Renal cortex interstitium (tissue), 11 donors: Measurements from ENCODE around the gene B3GLCT. TPM values are rescaled to one million over a fixed set of nuclear protein-coding genes. Genes with fewer than 3 reads are reported as not detected.
"Not testable (repeated sequence)": the region's sequence is repeated elsewhere in the genome, so short reads cannot be mapped to it uniquely, and the experiment has no call there.

Source experiments
- DNase-seq, 11 donors: peaks; one replicate each; pipeline ENCODE4 v3.0.0-alpha.2; 2013; ENCODE audit warnings: low read depth in 9 of 11, low spot score in 4 of 11; ENCODE audit errors: extremely low read depth in 1 of 11
- polyA plus RNA-seq, 3 donors: library from polyadenylated mRNA; unstranded; fragments of 120-200 nt; gene quantifications; one replicate each; pipeline ENCODE4 v1.2.1, GENCODE V29; 2013; ENCODE audit not compliant: insufficient read length in 3 of 3

Gene B3GLCT
- polyA plus RNA-seq, 3 donors = 18.8 to 24.4 (median 23.1) TPM

DNA sequence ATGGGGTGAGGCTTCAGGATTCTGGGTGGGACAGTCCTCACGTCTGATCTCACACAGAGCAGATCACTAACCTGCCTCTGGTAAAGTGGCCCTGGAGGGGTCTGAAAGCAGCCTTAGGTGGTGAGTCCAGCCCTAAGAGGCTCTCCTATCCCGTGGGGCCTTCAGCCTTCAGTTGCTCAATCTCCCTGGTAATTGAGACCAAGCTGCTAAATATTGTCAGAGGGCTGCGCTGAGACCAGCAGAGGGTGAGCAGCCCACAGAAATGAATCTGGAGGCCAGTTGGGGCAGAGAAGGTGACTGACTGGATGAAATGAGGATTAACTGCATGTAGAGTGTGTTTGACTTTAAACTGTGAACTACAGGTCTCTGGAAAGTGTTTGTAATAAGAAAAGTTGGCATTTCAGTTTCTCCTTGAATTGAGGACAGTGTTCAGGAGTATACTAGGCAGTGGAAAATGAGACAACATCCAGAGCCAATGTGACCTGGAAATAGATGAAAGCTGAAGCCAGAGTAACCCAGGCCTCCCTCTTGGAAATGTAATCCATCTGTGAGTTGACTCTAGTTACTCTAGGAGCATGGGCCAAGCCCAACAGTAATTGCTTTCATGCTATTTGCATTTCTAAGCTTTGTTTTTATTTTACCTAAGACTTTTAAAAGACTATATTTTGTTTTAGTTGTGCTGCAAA, 23.8 kb upstream of the B3GLCT start:
- DNase-seq = no peak

DNA sequence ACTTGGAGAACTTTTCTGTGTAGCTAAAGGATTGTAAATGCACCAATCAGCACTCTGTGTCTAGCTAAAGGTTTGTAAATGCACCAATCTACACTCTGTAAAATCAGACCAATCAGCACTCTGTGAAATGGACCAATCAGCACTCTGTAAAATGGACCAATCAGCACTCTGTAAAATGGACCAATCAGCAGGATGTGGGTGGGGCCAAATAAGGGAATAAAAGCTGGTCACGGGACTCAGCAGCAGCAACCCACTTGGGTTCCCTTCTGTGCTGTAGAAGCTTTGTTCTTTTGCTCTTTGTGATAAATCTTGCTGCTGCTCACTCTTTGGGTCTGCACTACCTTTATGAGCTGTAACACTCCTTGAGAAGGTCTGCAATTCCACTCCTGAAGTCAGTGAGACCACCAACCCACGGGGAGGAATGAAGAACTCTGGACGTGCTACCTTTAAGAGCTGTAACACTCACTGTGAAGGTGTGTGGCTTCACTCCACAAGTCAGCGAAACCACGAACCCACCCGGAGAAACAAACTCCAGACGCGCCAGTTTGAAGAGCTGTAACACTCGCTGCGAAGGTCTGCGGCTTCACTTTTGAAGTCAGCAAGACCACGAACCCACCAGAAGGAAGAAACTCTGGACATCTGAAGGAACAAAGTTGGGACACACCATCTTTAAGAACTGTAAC, 21.8 kb upstream of the B3GLCT start:
- not testable (repeated sequence) for DNase-seq

DNA sequence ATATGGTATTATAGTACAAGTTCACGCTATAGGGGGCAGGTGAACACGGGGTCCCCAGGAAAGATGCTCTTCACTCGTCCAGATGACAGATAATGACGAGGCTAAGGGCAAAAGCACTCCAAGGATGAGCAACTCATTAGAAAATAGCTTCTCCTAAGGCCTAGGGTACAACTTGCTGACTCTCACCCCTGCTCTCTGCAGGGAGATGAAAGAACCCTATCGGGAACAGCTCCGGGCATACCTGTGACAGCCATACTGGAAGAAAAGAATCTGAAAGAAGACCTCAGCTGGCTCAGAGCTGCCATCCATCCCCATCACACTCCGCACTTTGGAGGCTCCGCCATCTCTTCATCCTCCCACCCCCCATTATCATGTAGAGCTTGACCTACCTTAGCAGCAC, 20.5 kb upstream of the B3GLCT start:
- no peak for DNase-seq

DNA sequence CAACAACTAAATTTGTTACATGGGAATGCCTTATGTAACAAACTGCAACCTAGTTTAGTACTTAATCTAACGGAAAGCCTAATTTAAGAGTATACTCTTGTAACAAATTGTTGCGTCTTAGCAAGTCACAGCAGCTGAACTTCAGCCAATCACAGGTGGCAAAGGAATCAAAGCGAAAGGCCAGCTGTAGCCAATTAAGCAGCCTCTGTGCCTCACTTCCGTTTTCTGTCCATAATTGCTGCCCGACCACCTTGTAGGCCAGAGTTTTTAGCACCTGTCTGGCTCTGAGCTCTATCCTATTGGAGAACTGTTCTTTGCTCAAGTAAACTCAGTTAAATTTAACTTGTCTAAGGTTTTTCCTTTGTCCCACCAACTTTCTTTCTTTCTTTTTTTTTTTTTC, 20.0 kb upstream of the B3GLCT start:
- no peak for DNase-seq

DNA sequence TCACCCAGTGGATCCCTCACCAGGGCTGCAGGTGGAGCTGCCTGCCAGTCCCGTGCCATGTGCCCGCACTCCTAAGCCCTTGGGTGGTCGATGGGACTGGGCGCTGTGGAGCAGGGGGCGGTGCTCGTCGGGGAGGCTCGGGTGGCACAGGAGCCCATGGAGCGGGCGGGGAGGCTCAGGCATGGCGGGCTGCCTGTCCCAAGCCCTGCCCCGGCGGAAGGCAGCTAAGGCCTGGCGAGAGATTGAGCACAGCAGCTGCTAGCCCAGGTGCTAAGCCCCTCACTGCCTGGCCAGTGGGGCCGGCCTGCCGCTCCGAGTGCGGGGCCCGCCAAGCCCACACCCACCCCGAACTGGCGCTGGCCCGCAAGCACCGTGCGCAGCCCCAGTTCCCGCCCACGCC, 16.8 kb upstream of the B3GLCT start:
- no peak for DNase-seq

DNA sequence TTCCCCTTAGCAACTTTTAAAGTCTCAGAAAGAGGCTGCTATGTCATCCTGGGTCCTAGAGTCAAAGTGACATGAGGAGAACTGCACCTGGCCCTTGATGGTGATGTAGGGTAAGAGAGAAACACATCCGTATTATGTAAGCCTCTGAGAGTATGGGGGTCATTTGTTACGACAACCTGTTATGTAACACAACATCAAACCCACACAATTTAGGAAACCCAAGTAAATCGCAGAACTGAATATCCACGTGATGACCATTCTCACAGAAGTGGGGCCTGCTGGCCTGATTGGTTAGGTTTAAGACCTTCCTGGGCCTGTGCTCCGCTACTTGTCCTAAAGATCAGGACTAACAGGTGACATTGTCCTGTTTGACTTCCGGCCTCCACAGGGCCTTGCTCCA, 15.3 kb upstream of the B3GLCT start:
- no peak for DNase-seq

DNA sequence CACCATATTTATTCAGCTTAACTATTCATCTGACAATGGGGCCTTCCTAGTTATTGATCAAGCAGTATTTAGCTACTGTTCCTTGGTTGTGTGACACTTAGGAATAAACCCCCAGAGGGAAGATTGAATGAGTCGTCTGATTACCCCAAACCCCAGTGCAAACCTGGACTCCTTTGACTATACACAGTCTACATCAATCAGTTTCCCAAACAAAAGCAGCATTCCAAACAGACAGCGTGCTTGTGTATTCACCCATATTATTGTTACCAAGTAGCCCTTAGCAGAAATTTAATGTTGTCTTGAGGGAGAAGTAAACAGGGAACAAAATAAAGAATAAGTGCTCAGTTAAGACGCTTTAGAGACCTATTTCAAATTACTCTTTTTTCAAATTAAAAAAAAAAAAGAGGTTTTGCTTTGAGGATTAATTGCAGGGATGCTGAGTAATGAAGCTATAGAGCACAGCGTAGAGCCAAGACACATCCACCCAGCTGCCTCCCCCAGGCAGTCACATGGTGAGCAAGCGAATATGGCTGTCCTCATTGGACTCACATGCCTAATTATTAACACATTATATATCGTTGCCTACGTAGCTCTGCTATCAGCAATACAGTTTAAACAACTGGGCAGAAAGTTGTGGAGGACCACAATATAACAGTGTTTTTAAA, 14.7 kb upstream of the B3GLCT start:
- DNase-seq = no peak

DNA sequence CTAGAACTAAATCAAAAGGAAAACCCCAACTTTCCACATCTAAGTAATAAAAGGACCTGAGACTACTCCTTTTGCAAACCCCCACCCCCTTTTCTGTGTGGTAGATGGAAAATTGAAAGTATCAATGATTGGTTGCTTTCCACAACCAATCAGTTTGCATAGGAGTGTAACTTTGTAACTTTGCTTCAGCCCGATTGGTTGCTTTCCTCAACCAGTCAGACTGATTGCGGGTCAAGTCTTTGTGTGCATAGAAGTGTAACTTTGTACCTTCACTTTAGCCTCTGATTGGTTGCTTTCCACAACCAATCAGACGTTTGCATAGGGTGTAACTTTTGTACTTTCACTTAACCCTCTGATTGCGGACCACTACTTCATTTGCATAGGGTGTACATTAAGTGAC, 8.0 kb upstream of the B3GLCT start:
- DNase-seq = no peak

DNA sequence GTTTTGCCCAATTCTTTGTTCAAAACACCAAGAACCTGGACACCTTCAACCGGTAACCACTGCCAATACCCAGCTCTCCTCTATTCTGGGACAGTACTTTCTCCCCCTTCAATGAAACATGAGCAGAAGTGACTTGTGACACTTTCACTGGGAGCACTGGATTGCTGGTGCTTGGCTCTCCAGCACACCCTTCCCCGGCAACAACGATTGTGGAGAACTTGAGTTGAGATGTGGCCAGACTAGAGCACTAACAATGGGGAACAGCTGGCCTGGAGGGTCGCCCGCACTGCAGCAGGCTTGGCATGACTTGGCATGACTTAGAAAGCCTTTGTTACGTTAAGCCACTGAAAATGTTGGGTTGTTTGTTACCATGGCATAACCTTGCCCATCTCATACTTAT, 7.5 kb upstream of the B3GLCT start:
- no peak for DNase-seq

DNA sequence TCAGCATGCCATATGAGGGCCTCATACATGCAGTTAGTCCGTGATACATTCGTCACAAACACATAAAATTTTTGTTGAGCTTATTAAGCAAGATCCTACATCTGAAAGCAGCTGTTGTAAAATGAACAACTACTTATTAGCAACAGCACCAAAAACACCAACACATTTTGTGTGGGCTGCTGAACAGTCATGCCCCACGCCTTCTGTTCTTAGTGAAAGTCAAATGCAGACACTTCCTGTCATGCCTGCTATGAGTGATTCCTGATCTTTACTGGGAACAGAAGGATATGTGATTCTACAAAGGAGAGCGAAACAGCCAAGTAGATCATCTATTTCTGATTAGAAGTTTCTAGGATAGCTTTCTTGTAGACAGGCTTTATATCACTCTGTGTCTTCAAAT, 4.2 kb upstream of the B3GLCT start:
- no peak for DNase-seq

DNA sequence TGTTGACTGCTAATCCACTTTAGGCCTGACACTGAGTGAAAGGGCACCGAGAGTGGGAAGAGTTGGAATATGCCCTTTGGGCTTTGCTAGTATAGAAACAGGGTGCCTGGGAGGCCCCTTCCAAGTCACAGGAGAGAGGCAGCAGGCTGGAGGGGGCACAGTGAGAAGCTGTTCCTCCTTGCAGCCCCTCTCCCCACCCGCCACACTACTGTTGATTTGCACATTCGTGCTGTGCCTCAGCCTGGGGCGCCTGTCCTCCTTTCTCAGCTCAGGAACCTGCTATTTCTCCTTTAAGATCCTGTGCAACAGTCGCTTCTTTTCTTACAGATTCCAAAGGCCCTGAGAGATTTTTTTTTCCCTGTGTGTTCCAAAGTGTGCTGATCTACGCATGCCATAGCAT, 2.8 kb upstream of the B3GLCT start:
- DNase-seq = no peak

DNA sequence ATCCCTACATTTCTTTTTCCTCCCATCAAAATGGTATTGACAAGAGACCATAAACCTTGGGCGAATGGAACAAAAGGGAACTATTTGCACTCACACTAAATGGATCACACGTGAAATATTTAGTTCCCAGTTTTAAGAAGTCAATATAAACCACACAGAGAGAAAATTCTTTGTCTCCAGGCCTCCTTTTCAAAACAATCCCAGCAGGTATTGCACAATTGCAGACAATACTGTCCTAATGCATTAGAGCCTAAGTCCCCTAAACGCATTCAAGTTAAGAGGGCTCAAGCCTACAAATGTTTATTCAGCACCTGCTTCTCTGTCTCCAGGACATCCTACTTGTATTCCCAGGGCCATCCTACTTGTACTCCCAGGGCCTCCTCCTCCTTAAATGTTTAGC, 1.3 kb upstream of the B3GLCT start:
- DNase-seq = no peak

DNA sequence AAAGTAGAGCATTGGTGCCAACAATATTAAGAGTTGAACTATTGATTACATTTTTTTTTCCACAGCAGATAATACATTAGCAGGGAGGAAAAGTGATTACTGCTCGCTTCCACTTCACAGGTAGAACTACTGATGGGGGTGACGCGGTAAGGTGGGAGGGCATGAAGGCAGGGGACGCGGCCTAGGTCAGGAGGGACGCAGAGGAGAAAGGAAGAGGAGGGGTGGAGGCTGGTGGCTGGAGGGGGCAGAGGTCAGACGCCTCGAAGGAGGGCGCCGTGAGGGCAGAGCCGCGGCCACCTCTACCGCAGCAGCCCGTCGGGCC, 287 bp upstream of the B3GLCT start:
- DNase-seq = no peak

DNA sequence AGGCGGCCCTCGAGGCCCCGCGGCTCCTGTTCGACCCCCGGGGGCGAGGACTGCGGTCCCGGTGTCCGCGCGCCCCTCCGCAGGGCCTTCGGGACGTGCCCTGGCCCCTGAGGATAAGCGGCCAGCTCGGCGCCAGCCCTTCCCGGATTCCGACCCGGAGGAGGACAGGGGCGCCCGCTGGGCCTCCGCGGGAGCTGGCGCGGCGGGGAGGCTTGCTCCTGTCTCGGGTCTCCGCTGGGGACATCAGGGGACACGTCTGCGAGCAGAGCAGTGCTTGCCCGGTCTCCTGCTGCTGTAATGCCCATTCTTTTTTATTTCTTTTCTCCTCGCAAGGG, 829 bp downstream of the B3GLCT start:
- DNase-seq = peak in 3 of 11 donors; percentile 44 to 54 (median 54)

DNA sequence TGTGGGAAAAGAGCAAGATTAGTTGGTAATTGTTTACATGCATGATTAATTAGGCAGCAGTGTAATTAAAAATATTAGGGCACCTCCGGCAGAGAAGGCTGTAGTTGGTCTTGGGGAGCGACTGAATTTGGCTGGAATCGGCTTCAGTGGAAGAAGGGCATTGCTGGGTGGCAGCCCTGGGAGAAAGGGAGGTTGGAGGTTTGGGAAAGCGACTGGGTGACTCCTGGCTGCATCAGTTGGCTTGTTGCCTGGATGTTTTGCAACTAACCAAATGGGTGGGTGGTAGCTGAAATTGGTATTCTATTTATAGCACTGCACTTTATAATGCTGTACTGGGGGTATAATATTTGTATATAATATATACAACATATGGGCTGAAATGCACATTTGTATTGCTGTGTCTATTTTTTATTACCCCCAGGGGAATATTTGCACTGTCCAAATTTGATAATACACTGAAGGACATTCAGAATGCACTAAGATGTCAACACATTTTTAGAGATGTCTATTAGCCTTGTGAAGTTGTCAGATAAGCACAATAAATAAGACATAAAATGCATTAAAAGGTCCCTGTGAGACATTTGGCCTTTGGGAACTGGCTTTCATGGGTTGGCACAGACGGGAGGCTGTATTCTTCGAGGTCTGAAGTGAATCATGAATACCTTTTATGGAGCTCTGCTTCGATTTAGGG, 1.7 kb downstream of the B3GLCT start:
- DNase-seq = no peak

DNA sequence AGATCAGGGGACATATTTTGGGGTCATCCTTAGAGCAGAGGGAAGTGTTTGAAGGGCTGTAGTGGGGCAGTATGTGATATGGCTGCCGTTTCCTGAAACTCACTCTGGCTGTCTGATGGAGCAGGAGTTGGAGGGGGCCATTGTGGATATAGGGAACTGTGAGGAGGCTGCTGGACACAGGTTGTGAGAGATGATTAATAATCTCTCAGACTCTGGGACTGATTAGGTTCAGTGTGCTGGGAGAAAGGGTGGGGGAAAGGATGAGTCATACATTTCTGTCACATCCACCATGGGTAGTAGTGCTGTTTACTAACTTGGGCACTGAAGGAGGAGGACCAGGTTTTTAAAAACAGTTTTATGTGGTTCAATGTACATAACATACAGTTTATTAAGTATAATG, 4.8 kb downstream of the B3GLCT start:
- no peak for DNase-seq

DNA sequence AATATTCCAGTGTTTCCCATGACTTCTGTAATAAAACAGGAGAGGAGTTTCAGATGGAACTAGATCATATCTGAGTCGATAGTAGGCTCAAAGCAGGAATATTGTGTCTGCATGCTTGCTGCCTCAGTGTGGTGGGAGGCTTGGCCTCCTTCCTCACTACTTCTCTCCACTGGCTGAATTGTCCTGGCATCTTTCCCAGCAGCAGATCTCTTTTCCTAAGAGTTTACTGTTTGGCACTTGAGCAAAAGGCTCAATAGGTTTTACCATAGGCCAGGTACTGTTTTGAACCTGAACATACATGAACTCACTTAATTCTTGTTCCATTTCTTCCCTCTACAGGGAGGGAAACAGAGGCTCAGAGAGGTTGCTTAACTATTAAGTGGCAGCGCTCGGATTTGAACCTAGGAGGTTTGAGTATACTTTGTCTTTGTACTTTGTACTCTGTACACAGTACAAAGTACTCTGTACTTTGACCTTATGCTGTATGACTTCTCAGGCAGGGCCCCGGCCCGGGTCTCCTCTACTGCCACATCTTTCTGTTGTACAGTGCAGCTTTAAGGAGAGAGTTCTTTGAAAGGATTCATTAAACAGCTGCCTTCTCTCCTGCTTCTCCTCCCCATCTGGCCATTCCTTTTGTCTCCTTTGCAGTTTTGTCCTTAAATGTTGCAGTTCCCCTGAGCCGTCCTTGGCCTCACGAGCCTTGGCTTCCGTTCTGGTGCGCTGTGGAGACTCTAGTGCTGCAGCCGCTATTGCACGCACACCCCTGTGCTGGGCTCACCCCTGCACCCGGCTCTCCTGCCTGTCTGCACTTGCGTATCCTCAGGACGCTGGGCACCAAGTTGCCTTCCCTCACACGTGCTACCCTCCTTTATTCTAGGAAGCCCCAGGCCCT, 8.1 kb downstream of the B3GLCT start:
- peak in 1 of 11 donors; percentile 19 for DNase-seq

DNA sequence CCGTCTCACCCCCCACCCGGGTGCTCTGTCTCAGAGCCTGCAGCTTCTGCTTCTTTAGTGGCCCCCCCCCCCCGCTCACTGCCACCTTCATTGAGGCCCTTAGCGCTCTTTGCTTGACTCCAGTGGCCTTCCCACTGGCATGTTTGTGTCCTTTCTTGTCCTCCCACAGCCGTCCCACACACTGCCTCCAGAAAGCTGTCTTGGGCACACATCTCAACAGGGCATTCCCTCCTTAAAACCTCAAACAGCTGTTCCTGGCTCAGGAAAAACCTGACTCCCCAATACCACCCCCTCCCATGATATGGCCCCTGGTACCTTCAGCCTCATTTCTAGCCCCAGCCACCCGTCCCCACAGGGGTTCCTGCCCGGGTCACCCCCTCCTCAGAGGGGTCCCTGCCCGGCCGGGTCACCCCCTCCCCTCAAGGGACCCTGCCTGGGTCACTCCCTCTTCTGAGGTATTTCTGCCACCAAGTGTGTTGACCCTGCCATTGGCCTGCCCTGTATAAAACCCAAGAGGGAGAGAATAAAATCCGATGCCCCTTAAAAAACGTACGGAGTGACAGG, 8.9 kb downstream of the B3GLCT start:
- DNase-seq = no peak
